Measurements from ENCODE around the gene ABHD11. TPM values are rescaled to one million over a fixed set of nuclear protein-coding genes. Genes with fewer than 3 reads are reported as not detected.
"Not testable (repeated sequence)": the region's sequence is repeated elsewhere in the genome, so short reads cannot be mapped to it uniquely, and the experiment has no call there.

ABHD11 gene
- total RNA-seq, 1 donor from 2014 or later, result 14.3 TPM

GRCh38 chr7:73719806-73720169 is 18.8 kb downstream of the ABHD11 start:
- no peak for DNase-seq (ENCODE audit: low spot score)

- no peak for DNase-seq (ENCODE audit: low spot score)
These were observed 19.4 kb downstream of the ABHD11 start, which contains the start of gene STX1A for GRCh38 chr7:73718905-73719805. Gene STX1A (minus strand): TSS chr7:73719669. CDS start chr7:73719631, 38 bp downstream.

GRCh38 chr7:73718438-73718881 is 20.1 kb downstream of the ABHD11 start:
- no peak for DNase-seq (ENCODE audit: low spot score)

DNA sequence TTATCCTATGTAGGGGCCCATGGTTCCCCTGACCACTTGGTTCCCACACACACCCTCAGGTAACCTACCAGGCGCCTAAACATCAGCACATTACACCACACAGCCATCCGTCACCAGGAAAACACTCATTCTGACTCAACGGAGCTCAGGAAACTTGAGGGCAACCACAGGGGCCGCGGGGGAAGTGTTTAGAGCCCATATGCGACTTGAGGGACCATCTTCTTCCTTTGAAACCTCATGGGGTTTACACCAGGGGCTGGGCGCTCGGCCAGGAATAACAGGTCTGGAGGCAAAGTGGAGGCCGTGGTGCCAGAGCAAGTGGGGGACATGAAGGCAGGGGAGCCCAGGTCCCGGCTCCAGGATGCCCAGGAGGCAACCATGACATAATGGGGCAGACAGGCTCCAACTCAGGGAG is 20.6 kb downstream of the ABHD11 start:
- no peak for DNase-seq (ENCODE audit: low spot score)

GRCh38 chr7:73717025-73717807 is 21.4 kb downstream of the ABHD11 start:
- no peak for DNase-seq (ENCODE audit: low spot score)

DNA sequence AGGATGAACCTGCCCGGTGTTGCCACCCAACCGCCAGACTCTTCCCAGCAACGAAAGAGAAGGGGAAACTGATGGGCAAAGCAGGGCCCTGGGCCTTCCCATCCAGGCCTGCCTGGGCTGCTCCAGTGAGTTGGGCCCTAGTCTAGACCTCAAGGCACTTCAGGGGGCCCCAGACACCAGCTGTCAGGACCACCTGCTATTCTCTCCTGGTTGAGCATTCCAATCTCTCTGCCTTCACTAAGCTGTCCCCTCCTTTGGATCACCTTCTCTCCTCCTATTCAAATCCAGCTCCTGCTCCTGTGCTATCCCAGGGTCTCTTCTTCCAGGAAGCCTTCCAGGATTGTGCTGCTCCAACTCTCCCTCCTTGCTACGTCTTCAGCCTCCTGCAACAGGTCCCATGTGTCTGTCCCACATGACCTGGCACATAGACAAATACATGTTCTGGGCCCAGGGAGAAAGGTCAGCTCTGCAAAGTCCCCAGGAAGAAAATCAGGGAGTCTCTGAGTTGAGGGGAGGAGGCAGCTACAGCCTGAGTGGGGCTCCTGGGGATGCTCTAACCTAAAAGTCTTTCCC is 22.2 kb downstream of the ABHD11 start:
- DNase-seq (ENCODE audit: low spot score), result no peak

DNA sequence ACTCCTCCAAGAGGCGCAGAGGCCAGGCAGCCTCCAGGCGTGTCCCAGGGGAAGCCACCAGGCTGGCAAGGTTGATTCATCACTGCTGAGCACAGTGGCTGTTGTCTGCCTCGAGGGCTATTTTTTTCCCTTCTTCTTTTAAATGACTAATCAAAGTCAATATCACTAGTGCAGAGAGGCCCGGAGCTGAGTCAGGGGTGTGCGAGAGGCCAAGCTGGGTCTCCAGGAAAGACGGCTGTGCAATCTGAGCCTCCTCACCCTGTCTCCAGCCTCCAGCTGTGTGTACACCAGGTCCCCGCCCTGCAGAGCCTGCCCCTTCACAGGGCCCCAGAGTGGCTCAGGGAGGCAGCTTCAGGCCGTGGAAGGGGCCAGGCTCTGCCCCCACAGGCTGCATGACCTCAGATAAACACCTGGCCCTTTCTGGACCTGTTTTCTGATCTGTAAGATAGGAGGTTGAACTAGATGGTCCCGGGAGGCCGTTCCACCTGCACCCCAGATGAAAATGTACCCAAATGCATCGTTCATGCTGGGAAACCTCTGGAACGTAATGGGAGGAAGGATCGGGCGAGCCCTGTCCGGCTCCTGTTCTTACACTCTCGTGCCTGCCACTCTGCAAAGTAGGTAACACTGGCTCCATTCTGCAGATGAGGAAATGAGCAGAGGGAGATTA is 22.8 kb downstream of the ABHD11 start:
- DNase-seq (ENCODE audit: low spot score), result no peak

GRCh38 chr7:73713319-73713718 is 25.3 kb downstream of the ABHD11 start:
- DNase-seq (ENCODE audit: low spot score), result not testable (repeated sequence)

DNA sequence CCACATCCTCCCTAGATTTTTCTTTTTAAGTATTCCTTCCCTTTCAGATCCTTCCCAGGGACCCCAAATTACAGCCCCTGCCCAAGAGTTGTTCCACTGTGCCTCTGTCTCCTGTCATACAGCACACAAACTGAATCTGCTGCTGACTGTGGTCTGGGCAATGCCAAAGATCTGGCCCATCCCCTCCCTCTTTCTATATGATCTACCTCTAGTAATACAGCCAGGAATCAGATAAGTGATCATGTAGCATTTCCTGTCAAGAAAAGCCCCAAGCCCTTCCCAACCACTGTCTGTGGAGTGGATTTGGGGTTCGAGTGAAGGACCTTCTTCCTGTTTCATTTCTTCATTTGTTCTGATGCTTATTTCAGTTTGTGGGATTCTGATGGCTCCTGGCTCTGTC is 25.8 kb downstream of the ABHD11 start:
- DNase-seq (ENCODE audit: low spot score), result no peak

- DNase-seq (ENCODE audit: low spot score), result no peak
These were observed 29.5 kb downstream of the ABHD11 start for GRCh38 chr7:73708961-73709549.

DNA sequence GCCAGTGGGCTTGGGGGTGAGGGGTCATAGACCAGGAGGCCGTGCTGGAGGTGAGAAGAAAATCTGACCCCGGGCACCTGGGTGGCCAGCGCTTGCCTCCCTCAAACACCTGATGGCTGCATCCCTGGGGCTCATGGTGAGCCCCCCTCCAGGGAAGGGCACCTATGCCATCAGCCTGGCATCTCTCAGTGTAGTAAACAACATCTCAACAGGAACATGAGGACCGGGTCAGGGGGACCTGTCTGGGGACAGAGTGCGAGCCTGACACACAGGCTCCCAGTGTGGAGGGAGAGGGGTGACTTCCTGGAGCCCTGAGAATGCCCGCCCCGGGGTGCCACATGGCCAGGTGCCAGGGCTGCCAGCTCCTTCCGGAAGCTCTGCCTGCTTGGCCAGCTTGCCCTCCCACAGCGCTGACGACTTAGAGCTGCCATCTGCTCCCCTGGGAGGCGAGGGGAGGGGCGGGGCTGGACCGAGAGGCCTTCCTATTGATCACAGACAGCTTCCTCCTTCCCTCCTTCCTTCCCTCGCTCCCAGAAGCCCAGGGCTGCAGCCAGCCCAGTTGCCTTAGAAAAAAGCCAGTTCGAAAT is 31.5 kb downstream of the ABHD11 start:
- no peak for DNase-seq (ENCODE audit: low spot score)

DNA sequence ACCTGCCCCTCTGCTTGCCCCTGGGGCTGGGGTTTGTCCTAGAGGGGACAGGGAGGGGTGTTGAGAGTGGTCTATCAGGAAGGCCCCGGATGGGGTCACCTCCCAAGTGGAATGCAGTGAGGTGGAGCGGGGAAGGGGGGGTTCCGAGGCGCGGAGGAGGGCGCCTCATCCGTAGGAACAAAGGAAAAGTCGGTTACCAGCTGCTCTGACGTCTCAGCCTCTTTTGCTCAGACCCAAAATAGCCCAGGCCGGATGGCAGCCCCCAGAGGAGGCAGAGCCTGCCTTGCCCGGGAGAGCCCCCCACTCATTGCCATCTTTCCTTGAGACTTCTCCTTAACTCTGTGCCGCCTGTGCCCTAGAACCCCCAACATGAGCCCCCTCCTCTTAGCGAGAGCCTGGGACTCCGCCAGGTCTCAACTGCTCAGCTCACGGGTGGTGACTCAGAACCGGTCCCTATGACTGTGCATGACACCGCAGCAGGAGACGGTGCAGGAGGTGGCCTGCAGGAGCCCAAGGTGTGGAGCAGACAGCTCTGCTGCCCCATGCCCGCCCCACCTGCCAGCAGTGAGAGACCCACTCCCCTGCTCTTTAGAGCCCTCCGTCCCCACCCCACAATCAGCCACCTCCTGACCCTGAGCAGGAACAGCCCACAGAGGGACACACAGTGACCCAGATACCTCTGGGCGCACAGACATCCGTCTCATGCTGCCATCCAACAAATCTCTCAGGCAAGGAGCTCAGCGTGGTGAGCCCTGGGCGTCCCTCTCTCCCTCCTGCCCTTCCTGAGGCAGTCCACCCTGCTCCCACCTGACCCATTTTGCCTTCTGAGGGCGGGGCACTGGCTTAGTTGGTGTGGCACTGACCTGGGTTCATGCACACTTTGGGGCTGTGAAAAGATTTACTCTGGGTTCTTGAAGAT is 32.2 kb downstream of the ABHD11 start:
- DNase-seq (ENCODE audit: low spot score), result no peak

- DNase-seq (ENCODE audit: low spot score), result no peak
These were observed 33.1 kb downstream of the ABHD11 start for GRCh38 chr7:73705551-73705920.

GRCh38 chr7:73704640-73705550 is 33.7 kb downstream of the ABHD11 start:
- no peak for DNase-seq (ENCODE audit: low spot score)

- no peak for DNase-seq (ENCODE audit: low spot score)
These were observed 34.6 kb downstream of the ABHD11 start for GRCh38 chr7:73703757-73704639.

DNA sequence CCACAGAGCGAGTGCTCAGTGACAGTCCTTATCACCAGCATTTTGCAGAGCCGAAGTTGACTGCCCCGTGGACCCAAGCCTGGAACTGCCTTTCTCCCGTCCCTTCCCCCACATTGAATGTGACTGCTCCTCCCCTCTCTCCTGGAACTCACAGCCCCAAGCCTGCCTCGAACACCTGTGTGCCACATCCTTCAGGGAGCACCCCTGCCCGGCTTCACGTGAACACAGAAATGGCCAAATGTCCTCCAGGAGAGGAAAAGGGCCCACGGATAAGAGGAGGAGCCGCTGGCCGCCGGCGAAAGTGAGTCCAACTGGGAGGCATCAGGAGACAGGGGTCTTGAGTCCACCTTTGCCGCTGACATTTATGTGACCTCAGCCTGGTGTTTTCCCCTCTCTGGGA is 35.4 kb downstream of the ABHD11 start:
- DNase-seq (ENCODE audit: low spot score), result no peak

DNA sequence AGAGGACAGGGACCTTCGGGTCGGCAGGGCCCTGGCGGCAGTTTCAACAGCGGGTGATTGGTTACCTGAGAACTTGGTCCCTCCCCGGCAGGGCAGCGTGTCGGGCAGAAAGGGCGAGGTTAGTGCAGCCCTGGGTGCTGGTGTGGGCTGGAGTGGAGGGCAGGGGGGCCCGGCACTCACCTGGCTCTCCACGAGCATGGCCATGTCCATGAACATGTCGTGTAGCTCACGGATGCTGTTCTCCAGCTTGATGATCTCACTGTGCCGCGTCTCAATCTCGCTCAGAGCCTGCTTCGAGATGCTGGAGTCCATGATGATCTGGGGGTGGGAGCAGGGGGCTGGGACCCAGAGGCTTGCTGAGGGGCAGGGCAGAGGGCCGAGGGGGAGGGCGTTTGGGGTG is 35.9 kb downstream of the ABHD11 start:
- DNase-seq (ENCODE audit: low spot score), result no peak

Measured in mesenteric fat pad (tissue), 1 donor.